NCI-H446 (cell line): ENCODE results near the gene PAFAH1B1.
"Not testable (repeated sequence)": the region's sequence is repeated elsewhere in the genome, so short reads cannot be mapped to it uniquely, and the experiment has no call there.

ENCODE experiments used
- DNase-seq, 2 experiments: peaks; one replicate each; lab custom pipeline; 2025; lab: John Stamatoyannopoulos, UW

Gene PAFAH1B1

DNA sequence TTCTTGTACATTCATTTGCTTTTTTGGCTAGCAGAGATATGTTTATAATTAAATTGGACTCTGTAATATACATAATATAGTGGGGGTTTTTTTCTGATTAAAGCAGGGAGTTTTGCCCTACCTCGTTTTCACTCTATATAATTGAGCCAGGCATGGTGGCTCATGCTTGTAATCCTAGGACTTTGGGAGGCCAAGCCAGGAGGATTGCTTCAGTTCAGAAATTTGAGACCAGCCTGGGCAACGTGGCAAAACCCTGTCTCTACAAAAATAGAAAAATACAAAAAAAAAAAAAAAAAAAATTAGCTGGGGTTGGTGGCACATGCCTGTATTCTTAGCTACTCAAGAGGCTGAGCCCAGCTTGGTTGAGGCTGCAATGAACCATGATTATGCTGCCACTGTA lies 42.2 kb downstream of the PAFAH1B1 start:
- no peak for DNase-seq

DNA sequence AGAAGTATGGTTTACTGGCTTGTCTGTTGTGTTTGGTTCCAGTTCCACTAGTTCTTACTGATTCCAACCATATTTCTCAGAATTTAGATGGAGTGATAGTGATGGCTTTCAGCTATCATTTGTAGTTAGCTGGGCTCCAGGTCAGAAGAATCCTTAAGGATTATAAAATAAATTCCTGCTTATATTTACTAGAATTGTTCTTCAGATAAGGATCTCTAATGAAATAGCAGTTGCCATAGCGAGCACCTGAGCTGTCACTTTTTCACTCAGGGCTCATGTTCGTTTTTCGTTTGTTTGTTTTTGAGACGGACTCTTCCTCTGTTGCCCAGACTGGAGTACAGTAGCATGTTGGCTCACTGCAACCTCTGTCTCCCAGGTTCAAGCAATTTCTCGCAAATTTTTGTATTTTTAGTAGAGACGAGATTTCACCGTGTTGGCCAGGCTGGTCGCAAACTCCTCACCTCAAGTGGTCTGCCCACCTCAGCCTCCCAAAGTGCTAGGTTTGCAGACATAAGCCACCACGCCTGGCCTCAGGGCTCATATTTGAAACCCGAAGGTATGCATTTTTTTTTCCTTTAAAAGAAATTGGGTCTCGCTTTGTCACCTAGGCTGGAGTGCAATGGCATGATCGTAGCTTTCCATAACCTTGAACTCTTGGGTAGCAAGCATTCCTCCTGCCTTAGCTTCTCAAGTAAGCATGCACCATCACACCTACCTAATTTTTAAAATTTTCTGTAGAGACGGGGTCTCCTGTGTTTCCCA lies 42.9 kb downstream of the PAFAH1B1 start:
- DNase-seq: no peak

DNA sequence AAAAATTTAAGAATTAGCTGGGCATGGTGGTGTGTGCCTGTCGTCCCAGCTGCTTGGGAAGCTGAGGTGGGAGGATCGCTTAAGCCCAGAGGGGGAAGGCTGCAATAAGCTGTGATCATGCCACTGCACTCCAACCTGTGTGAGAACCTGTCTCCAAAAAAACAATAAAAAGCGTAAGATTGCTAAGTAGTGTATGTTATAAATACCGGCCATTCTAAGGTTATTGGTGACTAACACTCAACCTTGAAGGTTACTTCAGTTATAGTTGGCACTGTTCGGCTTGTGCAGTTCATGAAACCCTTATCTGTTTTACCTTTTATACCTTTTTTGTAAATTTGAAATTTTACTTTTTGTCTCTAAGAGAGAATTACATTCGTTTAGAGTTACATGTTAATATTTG lies 44.0 kb downstream of the PAFAH1B1 start:
- no peak for DNase-seq

DNA sequence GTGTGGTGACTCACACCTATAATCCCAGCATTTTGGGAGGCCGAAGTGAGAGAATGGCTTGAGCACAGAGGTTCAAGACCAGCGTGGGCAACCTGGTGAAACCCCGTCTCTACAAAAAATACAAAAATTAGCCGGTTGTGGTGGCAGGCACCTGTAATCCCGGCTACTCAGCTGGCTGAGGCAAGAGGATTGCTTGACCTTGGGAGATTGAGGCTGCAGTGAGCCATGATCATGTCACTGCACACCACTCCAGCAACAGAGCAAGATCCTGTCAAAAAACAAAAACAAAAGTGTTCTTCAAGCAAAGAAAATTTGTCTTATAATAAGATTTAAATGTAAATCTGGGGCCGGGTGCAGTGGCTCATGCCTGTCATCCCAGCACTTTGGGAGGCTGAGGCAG lies 51.5 kb downstream of the PAFAH1B1 start:
- no peak for DNase-seq

DNA sequence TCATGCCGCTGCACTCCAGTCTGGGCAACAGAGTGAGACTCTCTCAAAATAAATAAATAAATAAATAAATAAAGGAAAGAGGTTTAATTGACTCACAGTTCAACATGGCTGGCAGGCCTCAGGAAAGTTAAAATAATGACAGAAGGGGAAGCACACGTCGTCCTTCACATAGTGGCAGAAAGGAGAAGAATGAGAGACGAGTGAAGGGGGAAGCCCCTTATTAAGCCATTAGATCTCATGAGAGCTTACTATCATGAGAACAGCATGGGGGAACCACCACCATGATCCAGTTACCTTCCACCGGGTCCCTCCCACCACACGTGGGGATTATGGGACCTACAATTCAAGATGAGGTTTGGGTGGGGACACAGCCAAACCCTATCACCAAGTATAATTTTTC lies 54.5 kb downstream of the PAFAH1B1 start:
- DNase-seq: no peak

DNA sequence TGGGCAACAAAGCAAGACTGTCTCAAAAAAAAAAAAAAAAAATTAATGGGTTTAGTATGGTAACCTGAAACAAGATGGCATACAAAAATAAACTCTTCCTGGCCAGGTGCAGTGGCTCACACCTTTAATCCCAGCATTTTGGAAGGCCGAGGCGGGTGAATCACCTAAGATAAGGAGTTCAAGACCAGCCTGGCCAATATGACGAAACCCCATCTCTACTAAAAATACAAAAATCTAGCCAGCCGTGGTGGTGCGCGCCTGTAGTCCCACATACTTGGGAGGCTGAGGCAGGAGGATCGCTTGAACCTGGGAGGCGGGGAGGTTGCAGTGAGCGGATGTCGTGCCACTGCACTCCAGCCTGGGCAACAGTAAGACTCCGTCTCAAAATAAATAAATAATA lies 55.7 kb downstream of the PAFAH1B1 start:
- DNase-seq: no peak

DNA sequence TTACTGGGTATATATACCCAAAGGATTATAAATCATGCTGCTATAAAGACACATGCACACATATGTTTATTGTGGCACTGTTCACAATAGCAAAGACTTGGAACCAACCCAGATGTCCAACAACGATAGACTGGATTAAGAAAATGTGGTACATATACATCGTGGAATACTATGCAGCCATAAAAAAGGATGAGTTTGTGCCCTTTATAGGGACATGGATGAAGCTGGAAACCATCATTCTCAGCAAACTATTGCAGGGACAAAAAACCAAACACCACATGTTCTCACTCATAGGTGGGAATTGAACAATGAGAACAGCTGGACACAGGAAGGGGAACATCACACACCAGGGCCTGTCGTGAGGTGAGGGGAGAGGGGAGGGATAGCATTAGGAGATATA lies 59.5 kb downstream of the PAFAH1B1 start:
- not testable (repeated sequence) for DNase-seq

DNA sequence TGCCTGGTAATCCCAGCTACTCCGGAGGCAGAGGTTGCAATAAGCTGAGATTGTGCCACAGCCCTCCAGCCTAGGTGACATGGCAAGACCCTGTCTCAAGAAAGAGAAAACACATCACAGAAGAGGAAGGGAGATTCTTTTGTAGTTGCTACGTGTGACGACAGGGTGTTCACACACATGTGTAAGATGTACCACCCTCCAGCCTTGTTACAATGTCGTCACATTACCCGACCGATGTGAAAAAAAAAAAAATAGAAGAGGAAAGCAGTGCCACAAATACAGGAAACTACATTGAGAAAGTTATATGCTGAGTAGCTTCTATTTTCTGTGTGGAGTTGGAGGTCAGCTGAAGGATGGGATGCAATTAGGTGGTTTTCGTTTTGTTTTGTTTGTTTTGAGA lies 62.1 kb downstream of the PAFAH1B1 start:
- no peak for DNase-seq

DNA sequence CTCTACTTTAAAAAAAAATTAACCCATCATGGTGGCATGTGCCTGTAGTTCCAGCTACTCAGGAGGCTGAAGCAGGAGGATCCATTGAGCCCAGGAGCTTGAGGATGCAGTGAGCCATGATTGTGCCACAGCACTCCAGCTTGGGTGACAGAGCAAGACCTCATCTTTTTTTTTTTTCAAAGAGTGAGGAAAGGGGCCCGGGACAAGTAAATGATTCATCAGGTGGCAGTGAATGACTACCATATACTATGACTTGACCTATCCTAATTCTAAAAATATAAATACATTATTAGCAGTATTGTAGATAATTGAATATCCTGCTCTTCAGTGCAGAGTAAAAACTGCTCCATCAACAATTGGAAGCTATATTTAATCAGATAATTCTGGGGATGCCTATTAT lies 62.8 kb downstream of the PAFAH1B1 start:
- DNase-seq: no peak

DNA sequence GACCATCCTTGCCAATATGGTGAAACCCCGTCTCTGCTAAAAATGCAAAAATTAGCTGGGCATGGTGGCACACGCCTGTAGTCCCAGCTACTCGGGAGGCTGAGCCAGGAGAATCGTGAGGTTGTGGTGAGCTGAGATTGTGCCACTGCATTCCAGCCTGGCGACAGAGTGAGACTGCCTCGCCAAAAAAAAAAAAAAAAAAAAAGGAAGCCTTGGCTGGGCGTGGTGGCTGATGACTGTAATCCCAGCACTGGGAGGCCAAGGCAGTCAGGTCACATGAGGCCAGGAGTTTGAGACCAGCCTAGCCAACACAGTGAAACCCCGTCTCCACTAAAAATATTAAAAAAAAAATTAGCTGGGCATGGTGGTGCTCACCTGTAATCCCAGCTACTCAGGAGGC lies 65.9 kb downstream of the PAFAH1B1 start:
- DNase-seq: not testable (repeated sequence)

DNA sequence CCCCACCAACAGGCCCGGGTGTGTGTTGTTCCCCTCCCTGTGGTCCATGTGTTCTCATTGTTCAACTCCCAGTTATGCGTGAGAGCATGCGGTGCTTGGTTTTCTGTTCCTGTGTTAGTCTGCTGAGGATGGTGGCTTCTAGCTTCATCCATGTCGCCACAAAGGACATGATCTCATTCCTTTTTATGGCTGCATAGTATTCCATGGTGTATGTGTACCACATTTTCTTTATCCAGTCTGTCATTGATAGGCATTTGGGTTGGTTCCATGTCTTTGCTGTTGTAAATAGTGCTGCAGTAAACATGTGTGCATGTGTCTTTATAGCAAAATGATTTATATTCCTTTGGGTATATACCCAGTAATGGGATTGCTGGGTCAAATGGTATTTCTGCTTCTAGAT lies 67.0 kb downstream of the PAFAH1B1 start:
- not testable (repeated sequence) for DNase-seq

DNA sequence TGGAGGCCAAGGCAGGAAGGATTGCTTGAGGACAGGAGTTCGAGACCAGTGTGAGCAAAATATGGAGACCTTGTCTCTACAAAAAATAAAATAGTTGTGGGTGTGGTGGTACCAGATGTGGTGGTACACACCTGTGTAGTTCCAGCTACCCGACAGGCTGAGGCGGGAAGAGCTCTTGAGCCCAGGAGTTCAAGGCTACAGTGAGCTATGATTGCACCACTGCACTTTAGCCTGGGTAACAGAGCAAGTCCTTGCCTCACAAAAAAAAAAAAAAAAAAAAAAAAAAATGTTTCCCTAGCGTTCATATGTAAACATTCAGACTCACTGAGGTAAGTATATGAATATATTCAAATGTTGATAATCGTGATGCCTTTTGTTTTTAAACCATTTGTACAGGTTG lies 78.6 kb downstream of the PAFAH1B1 start:
- no peak for DNase-seq

DNA sequence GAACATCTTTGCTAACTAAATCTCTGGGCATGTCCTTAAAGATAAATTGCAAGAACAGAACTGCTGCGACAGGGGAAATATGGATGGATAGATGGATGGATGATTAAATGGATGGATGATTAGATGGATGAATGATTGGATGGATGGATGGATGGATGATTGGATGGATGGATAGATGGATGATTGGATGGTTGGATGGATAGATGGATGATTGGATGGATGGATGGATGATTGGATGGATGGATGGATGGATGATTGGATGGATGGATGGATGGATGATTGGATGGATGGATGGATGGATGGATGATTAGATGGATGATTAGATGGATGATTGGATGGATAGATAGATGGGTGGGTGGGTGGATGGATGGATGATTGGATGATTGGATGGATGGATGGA lies 85.8 kb downstream of the PAFAH1B1 start:
- not testable (repeated sequence) for DNase-seq

DNA sequence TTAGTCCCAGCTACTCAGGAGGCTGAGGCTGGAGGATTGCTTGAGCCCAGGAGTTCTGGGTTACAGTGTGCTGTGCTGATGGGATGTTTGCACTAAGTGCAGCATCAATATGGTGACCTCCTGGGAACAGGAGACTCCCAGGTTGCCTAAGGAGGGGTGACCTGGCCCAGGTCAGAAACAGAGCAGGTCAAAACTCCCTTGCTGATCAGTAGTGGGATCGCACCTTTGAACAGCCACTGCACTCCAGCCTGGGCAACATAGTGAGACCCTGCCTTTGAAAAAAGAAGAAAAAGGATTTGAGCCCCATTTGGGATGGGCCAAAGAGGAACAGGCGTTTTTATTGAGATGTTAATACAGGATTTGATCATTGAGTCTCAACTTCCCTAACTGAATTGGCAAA lies 87.5 kb downstream of the PAFAH1B1 start:
- no peak for DNase-seq

DNA sequence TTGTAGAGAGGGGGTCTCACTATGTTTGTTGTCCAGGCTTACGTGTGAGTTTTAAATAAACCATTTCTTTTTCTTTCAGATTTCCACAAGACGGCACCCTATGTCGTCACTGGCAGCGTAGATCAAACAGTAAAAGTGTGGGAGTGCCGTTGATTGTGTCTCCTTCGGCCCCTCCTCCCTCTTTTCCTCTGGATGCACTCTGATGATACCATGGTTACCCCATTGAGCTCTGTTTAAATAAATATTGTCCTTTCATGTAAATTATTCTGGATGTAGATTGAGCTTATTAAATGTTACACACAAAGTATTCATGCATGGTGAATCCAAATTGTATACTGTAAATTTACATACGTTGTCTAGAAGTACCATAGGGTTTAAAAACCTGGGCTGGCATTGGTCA lies 88.2 kb downstream of the PAFAH1B1 start:
- no peak for DNase-seq

DNA sequence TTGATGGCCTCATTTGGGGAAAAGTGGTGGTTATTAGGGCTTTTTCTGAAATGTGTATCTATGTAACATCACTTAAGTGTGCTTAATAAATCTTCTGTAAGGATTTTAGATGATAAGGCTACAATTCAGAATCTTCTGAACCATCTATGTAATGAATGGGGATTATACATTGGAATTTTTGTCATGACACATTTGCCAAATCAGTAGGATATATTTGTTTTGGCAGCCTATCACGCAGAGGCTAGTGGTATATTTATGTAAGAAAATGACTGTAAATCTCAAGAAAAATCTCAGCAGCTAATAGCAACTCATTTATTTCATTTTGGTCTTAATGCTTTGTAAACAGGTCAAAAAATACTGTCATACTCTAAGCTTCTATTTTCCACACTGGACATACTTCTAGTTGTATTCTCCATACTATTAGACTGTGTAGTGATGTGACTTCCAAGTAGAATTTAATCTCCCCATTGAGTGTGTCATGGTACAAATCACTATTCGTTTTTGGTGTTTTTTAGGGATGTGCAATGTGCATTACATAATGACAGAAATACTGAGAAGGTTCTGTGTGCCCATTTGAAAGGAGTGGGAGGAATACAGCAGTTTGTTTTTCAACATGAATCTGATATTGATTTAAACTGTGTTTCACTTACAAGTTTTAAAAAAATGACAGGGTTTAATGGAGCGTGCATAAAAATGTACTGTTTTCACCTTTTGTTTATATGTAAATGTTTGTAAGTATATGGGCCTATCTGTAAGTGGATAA lies 88.9 kb downstream of the PAFAH1B1 start:
- no peak for DNase-seq

DNA sequence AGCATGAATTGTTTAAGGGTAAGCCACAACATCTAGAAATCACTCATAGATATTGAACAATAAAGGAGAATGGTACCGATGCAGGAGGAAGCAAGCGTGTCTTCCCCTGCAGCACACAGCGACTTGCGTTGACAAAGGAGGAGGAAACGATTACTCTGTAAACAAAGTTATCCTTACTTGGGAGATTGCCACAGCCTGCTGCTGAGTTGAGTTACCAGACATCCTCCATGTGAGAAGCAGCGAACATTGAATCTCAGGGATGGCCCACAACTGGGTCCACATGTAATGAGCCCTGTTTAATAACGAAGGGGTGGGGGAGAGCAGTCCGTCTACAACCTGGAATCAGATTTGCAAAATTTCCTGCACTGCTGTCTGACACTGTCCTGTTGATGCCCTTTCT lies 90.5 kb downstream of the PAFAH1B1 start:
- no peak for DNase-seq

DNA sequence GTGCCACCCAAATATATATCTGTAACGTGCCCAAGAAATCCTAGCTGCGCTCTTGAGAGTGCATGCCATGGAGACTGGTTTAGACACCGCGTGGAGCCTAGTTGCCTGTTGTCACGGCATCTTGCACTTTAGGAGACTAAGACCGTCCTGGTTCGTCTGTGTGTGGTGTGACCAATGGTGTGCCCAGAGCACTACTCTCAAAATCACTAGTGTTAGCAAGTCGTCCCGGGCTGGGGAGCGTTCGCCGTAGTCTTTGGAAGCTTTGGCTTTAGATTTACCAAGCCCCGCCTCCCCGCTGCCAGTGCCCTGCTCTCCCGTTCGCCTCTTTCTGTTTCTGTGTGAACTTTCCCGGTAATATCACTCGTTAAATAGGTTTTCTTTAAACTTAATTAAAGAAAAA lies 91.1 kb downstream of the PAFAH1B1 start:
- DNase-seq: no peak

DNA sequence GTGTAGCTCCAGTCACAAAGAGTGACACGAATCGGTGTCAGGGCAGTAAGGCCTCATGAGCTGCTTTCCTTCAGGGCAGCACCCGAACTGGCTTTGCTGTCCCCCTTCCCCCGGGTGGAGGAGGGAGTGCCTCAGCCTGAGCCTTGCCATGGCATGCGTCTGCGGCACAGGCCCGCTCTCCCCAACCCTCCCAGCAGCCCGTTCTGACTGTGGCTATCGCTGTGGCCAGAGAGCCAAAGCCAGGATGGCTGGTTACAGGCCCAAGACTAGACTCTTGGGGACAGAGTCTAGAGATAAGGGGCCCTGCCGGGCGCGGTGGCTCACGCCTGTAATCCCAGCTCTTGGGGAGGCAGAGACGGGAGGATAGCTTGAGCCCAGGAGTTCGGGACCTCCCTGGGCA lies 92.2 kb downstream of the PAFAH1B1 start:
- no peak for DNase-seq

DNA sequence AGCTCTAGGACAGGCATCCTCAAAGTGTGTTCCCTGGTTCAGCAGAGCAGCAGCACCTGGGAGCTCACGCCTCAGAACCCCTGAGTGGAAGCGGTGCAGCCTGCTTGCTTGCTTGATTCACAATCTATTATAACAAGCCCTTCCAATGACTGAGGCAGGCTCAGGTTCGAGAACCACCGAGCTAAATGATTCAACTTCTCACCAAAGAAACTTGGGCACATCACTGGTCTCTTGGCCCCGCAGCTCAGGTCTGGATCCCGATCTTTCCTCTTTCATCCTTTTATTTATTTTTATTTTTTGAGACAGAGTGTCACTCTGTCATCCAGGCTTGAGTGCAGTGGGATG lies 93.6 kb downstream of the PAFAH1B1 start:
- no peak for DNase-seq

DNA sequence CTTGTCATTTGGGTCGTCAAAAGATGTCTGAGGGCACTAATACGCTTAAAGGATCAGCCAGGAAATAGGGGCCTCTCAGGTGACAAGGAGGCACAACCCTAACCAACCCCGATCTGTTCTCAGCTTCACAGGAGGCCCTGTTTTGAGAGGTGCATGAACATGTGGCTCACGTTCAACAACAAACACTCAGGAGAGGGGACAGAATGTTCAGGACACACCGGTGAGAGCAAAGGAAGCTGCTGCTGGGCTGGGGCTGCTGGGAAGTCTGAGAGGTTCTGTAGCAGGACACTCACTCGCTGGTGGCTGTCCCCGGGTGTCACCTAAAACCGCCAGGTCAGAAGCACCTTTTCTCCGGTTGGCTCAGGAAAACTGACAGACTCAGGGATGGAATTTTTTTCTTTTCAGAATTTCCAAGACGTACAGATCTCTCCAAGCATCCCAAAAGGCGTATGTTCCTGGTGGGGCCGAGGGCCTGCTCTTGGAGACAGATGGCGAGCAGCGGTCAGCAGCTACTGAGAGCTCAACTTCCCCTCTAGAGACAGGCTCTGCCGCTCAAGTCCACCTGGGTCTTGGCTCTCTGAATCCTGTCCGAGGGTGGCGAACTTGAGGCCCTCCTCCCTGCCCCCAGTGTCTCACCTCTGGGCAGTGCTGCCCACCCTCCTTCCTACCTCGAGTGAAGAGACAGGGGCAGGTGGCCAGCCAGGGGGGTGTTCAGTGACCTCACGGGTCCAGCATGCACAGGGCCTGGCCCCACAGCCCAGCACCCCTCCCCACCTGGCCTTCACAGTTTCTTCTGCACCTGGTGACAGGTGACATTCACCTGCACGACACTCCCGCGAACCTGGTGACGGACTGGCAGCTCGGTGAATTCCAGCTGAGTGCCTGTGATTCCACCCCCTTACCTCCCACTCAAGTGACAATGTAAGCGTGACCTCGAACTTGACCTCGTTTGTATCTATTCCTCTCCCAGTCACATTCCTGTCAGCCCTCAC lies 95.2 kb downstream of the PAFAH1B1 start:
- DNase-seq: no peak

DNA sequence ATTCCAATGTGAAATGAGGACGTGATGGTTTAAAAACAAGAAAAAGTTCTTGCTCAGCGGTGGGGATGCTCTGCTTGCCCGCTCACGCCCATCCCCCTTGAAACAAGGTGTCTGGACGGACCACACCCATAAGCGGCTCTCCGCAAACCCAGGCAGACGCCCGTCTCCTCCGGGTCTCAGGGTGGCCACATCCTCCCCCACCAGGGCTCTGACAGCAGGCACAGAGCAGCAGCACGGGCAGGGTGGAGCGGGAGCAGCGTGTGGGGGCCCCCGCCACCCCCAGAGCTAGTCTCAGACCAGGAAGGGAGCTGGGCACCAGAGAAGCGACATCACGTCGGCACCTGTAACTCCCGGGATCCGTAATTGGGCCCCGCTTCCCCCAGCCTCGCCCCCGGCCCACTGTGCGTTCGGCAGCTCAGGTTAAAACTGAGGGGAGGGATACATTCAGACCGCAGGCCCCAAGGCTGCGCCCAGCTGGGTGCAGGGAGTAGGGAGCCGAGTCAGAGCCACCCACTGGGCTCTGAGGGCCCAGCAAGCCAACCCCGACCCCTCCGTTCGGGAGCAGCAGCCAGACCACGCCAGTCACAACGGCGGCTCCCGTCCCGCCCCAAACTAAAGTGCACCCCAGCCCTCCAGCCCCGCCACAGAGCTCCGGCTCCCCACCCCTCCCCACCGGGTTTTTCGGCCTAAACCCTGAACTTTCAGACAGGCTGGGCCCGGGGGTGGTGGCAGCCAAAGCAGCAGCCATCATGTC lies 96.1 kb downstream of the PAFAH1B1 start:
- DNase-seq: no peak
